Transverse colon (tissue), 4 donors: ENCODE data around the gene PGAP6. TPM values are rescaled to one million over a fixed set of nuclear protein-coding genes. Genes with fewer than 3 reads are reported as not detected.

ENCODE experiments used
- DNase-seq: peaks from one replicate; pipeline ENCODE4 v3.0.0-alpha.2; 2019
- H3K27ac ChIP-seq, 4 donors: fragments of 200-600 bp; sonication (generic); 2 replicates each; pipeline ENCODE4 v1.5.1; 2016 to 2018; ENCODE audit warnings: inconsistent platforms in 4 of 4
- H3K27me3 ChIP-seq: fragments of 200-600 bp; sonication (generic); 2 replicates; pipeline ENCODE4 v1.5.1; 2017; ENCODE audit warnings: inconsistent platforms
- H3K36me3 ChIP-seq, 4 donors: fragments of 200-600 bp; sonication (generic); 2 replicates each; pipeline ENCODE4 v1.5.1; 2017 to 2019; ENCODE audit warnings: inconsistent platforms in 4 of 4
- H3K4me1 ChIP-seq, 4 donors: fragments of 200-600 bp; sonication (generic); 2 replicates each; pipeline ENCODE4 v1.5.1; 2017 to 2020; ENCODE audit warnings: inconsistent platforms in 4 of 4
- H3K4me3 ChIP-seq, 4 donors: fragments of 200-600 bp; sonication (generic); 1 replicate in 1 of 4; 2 replicates in 3 of 4; pipeline versions ENCODE4 v1.5.1 to v1.6.1; 2017 to 2019; ENCODE audit warnings: inconsistent platforms in 4 of 4
- H3K9me3 ChIP-seq, 2 donors: fragments of 200-600 bp; sonication (generic); 2 replicates each; pipeline ENCODE4 v1.5.1; 2017 to 2019; ENCODE audit warnings: inconsistent platforms in 2 of 2
- CTCF ChIP-seq, 5 experiments: fragments of 200-600 bp in 3 of 5; fragments of 450-650 bp in 2 of 5; sonication (generic) in 3 of 5; IDR thresholded peaks; 1 replicate in 2 of 5; 2 replicates in 3 of 5; pipeline ENCODE4 v1.5.1; 2016 to 2017; ENCODE audit warnings: antibody characterized with exemption in 5 of 5, inconsistent platforms in 3 of 5, mild to moderate bottlenecking in 2 of 5, moderate library complexity in 1 of 5
- EP300 ChIP-seq: sonication (generic); formaldehyde crosslinking; IDR thresholded peaks from one replicate; pipeline ENCODE4 v1.6.1; 2017; ENCODE audit warnings: antibody characterized with exemption, low read depth
- POLR2A ChIP-seq: fragments of 450-650 bp; IDR thresholded peaks from one replicate; pipeline ENCODE4 v1.6.1; 2016; ENCODE audit warnings: antibody characterized with exemption, mild to moderate bottlenecking, moderate library complexity
- POLR2AphosphoS5 ChIP-seq, 3 donors: sonication (generic); formaldehyde crosslinking; IDR thresholded peaks; one replicate each; pipeline ENCODE4 v1.6.1; 2016; ENCODE audit warnings: antibody characterized with exemption in 3 of 3
- WGBS, 2 donors: methylation state at CpG; one replicate each; pipeline ENCODE4 v1.1.5; 2018; ENCODE audit warnings: low coverage in 1 of 2; 5-methylcytosine and 5-hydroxymethylcytosine counted together
- in situ Hi-C, 4 donors: fragments of 200-750 bp; cut with MboI; loops; one replicate each; pipeline versions ENCODE4 v1.15.0 to v1.15.1; 2017; ENCODE audit warnings: low sequenced_read_pairs in 3 of 4, low pct_ligation_motif_present in 1 of 4, low pct_unique_long_range_greater_than_20kb in 1 of 4
- intact Hi-C: fragments of 100-400 bp; cut with DNase I; formaldehyde crosslinking; loops from one replicate; pipeline ENCODE4 v1.15.1; 2023; ENCODE audit warnings: low total_unique reads
- total RNA-seq, 4 donors: library from RNA; depleted of rRNA; stranded (reverse); fragments of >200 nt; gene quantifications; one replicate each; pipeline ENCODE4 v1.1.0, GENCODE V29; 2016

PGAP6 gene
- total RNA-seq, 4 donors from 2014 or later = 105 to 300 (median 179) TPM

- no peaks in the 10 kb centered on the region for H3K27me3 ChIP-seq
- H3K4me3 ChIP-seq = no peak overlapping the region
- 90% methylated on average over 29 of the region's 31 CpGs; no CpG with 5 or more reads in 1 of the 2 donors for WGBS, 2 donors
- H3K9me3 ChIP-seq = no peaks in the 10 kb centered on the region
- no peak for DNase-seq
- peaks cover 0 to 24% (median 9%) of the 10 kb centered on the region in 4 donors for H3K36me3 ChIP-seq
- TF ChIP-seq EP300 (no peak), POLR2AphosphoS5 (IDR thresholded peaks at IDR 0.05) (no peak), CTCF (IDR thresholded peaks at IDR 0.05) (no peak), POLR2A (no peak)
- peak overlapping the region in 1 of 4 donors; percentile 84 for H3K27ac ChIP-seq
- in situ Hi-C loops = no loop called here
- intact Hi-C loops = no loop called here
- peaks cover 12 to 19% (median 13%) of the 10 kb centered on the region in 4 donors for H3K4me1 ChIP-seq
Observed at GRCh38 chr16:371515-372301, 10.1 kb downstream of the PGAP6 start.

- H3K4me3 ChIP-seq = peak overlapping the region in 2 of 4 donors; percentile 43 to 61
- peaks cover 12 to 19% (median 13%) of the 10 kb centered on the region in 4 donors for H3K4me1 ChIP-seq
- in situ Hi-C loops (no loop called here), intact Hi-C loops (no loop called here)
- H3K36me3 ChIP-seq = peaks cover 0 to 24% (median 8%) of the 10 kb centered on the region in 4 donors
- H3K27ac ChIP-seq = peak overlapping the region; percentile 71 to 84 (median 72)
- 44 to 59% methylated on average over 4 to 9 of the region's 10 CpGs for WGBS, 2 donors
- DNase-seq = peak; percentile 52
- no peak for TF ChIP-seq POLR2A
- TF ChIP-seq EP300 = no peak
- TF ChIP-seq POLR2AphosphoS5 (IDR thresholded peaks at IDR 0.05) = no peak
- no peak for TF ChIP-seq CTCF (IDR thresholded peaks at IDR 0.05)
- no peaks in the 10 kb centered on the region for H3K9me3 ChIP-seq
- no peaks in the 10 kb centered on the region for H3K27me3 ChIP-seq
Observed at GRCh38 chr16:370979-371514, 10.7 kb downstream of the PGAP6 start.

GRCh38 chr16:370443-370842 lies 11.3 kb downstream of the PGAP6 start, which contains the start of gene MRPL28:
MRPL28 (minus strand) TSS chr16:370538; CDS start chr16:370218, 320 bp downstream.
- Histone ChIP-seq H3K36me3 (peaks cover 0 to 24% (median 6%) of the 10 kb centered on the region in 4 donors), H3K4me1 (peaks cover 12 to 19% (median 13%) of the 10 kb centered on the region in 4 donors), H3K9me3 (no peaks in the 10 kb centered on the region), H3K4me3 (peak within 1 kb of the TSS; percentile 38 to 61 (median 40)), H3K27me3 (no peaks in the 10 kb centered on the region), H3K27ac (peak within 1 kb of the TSS; percentile 71 to 84 (median 72))
- in situ Hi-C loops = no loop called here
- intact Hi-C loops = no loop called here
- WGBS, 2 donors = 0 to 2% methylated on average over 13 to 15 of the region's 30 CpGs
- TF ChIP-seq CTCF (IDR thresholded peaks at IDR 0.05) (no peak), POLR2A (peak; percentile 32), POLR2AphosphoS5 (IDR thresholded peaks at IDR 0.05) (peak; percentile 56 to 69 (median 69))
- peak; percentile 97 for DNase-seq

GRCh38 chr16:369866-370436 lies 11.8 kb downstream of the PGAP6 start:
- TF ChIP-seq CTCF (IDR thresholded peaks at IDR 0.05) (no peak), POLR2A (no peak), EP300 (no peak), POLR2AphosphoS5 (IDR thresholded peaks at IDR 0.05) (no peak)
- Histone ChIP-seq H3K27ac (peak overlapping the region in 3 of 4 donors; percentile 71 to 84 (median 74)), H3K36me3 (peaks cover 0 to 21% (median 5%) of the 10 kb centered on the region in 4 donors), H3K9me3 (no peaks in the 10 kb centered on the region), H3K4me3 (peak overlapping the region; percentile 38 to 61 (median 40)), H3K4me1 (peaks cover 12 to 19% (median 13%) of the 10 kb centered on the region in 4 donors), H3K27me3 (no peaks in the 10 kb centered on the region)
- intact Hi-C loops (no loop called here), in situ Hi-C loops (no loop called here)
- 28 to 45% methylated on average over 4 to 28 of the region's 44 CpGs for WGBS, 2 donors
- DNase-seq = no peak
